Stomach (tissue), 4 donors: ENCODE measurements around the gene HBE1.

Source experiments
- EP300 ChIP-seq: sonication (generic); formaldehyde crosslinking; IDR thresholded peaks from one replicate; pipeline ENCODE4 v1.6.1; 2017; ENCODE audit warnings: antibody characterized with exemption
- POLR2A ChIP-seq, 4 donors: fragments of 450-650 bp; IDR thresholded peaks; one replicate each; pipeline ENCODE4 v1.6.1; 2016; ENCODE audit warnings: antibody characterized with exemption in 4 of 4, control low read depth in 2 of 4, mild to moderate bottlenecking in 1 of 4, moderate library complexity in 1 of 4
- POLR2AphosphoS5 ChIP-seq, 3 donors: sonication (generic); formaldehyde crosslinking; IDR thresholded peaks; one replicate each; pipeline ENCODE4 v1.6.1; 2016; ENCODE audit warnings: antibody characterized with exemption in 3 of 3
- TF ChIP-seq, protein P1 (sequence below), 7 experiments: fragments of 450-650 bp in 4 of 7; fragments of 200-600 bp in 3 of 7; sonication (generic) in 3 of 7; IDR thresholded peaks; one replicate each; pipeline ENCODE4 v1.5.1; 2016 to 2019; ENCODE audit warnings: antibody characterized with exemption in 7 of 7, control low read depth in 2 of 7, mild to moderate bottlenecking in 1 of 7

DNA sequence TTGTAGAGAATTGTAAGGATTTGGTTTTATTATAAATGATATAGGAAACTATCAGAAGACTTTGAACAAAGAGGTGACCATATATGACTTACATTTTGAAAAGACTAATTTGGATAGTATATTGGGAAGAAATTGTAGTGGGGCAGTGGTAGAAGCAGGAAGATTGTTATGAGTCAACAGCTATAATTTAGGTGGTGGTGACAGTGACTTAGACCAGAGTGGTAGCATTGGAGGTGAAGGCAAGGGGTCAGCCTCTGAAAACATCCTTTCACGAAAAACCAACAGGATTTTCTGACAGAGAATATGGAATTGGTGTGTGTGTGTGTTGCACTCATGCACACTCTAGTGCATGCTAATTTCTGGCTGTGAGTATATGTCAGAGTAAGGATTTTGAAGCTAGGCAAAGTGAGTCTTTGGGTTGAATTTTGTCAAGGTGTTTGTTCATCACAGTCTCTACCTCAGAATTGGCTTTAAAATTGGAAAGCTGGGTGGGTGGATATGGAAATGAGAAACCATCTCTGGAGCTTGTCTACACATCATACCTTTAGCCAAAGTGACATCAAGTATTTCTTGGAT lies 8.2 kb upstream of the HBE1 start:
- TF ChIP-seq, protein P1, sequence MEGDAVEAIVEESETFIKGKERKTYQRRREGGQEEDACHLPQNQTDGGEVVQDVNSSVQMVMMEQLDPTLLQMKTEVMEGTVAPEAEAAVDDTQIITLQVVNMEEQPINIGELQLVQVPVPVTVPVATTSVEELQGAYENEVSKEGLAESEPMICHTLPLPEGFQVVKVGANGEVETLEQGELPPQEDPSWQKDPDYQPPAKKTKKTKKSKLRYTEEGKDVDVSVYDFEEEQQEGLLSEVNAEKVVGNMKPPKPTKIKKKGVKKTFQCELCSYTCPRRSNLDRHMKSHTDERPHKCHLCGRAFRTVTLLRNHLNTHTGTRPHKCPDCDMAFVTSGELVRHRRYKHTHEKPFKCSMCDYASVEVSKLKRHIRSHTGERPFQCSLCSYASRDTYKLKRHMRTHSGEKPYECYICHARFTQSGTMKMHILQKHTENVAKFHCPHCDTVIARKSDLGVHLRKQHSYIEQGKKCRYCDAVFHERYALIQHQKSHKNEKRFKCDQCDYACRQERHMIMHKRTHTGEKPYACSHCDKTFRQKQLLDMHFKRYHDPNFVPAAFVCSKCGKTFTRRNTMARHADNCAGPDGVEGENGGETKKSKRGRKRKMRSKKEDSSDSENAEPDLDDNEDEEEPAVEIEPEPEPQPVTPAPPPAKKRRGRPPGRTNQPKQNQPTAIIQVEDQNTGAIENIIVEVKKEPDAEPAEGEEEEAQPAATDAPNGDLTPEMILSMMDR (IDR thresholded peaks at IDR 0.05) = no peak
- no peak for TF ChIP-seq EP300
- no peak for TF ChIP-seq POLR2AphosphoS5 (IDR thresholded peaks at IDR 0.05)
- no peak for TF ChIP-seq POLR2A (IDR thresholded peaks at IDR 0.05)
